GM18519 (cell line): ENCODE data around the gene FRRS1L.

ENCODE experiments used
- ATAC-seq: cut with Tn5 transposase; IDR thresholded peaks from one replicate; pipeline ENCODE4 v1.9.1; 2021; ENCODE audit warnings: mild to moderate bottlenecking, moderate library complexity; ENCODE audit not compliant: unreplicated experiment, low FRiP score

The FRRS1L gene

DNA sequence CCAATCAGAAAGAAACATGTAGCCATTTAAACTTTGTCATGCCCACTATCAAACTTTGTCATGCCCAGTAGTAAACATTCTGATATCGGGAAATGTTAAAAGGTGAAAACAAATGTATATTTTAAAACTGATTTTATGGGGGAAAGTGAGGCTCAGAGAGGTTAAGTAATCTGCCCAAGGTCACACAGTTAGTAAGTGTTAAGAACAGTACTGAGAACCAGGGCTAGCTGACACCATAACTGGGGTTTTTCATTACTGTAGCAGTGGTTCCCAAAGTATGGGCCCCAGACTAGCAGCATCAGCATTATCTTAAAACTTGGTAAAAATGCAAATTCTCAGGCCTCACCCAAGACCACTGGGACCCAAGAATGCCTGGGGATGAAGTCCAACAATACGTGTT is 9.9 kb upstream of the FRRS1L start:
- no peak for ATAC-seq

DNA sequence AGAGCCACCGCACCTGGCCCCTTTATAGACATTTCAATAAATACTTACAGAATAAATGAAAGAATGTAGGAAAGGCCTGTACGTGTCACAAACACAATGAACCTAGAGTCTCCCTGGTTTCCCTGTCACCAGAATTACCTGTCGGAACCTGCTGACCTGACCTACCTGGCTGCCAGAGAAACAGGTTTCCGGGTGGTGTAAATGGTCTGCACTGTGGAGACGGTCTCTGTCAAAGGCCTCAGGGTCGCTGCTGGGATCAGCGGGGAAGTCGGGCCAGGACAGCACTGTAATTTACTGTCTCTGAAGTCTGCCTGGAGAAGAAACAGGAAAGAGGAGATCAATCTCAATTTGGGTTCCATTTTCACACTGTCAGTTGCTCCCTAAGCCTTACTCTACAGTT is 9.3 kb upstream of the FRRS1L start:
- no peak for ATAC-seq

DNA sequence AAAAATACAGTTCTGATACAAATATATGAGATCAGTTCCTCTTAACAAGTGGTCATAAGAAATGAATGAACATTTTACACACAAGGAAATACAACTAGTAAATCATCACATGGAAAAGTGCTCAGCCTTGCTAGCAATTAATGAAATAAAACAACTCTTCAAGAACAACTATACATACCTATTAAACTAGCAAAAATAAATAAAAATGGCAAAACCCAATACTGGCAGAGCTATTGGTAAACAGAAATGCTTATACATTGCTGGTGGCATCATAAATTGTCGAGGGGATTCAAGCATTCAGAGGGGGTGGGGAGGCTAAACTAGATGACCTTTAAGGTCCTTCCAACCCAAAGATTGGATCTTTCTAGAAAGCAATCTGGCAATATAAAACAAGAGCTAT is 5.9 kb upstream of the FRRS1L start:
- no peak for ATAC-seq

DNA sequence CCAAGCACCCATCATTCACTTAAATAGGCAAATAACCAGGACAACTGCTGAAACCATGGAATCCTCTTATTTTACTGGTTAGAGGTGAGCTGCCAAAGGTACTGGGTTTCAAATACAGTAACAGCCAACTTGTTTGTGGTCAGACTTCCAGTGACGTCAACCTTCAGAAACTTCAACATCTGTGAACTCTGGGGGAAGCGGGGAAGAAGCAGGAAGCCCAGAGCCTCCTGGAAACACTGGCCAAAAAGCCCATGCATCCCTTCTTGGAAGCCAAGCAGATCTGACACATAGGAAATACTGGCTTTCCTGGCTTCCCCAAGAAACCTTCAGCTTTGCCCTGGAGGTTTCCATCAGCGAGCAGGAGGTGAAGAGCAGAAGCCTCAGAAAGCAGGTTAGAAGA is 4.9 kb upstream of the FRRS1L start:
- ATAC-seq: no peak

DNA sequence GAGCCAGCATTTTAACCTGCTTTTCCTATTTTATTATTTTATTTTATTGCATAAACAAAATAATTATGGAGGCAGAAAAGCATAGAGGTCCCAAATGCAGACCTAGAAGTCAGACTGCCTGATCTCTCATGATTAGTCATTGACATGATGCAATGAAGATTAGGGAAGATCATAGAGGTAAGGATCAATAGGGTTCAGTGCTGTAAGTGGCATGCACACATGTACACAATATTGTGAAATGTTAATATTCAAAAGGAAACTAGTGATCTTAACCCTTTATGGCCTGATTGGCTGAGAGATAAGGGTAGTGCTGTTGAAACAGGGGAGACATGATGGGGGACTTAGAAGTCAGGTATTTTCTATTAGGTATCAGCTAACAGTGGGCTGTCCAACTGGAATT is 1.1 kb upstream of the FRRS1L start:
- no peak for ATAC-seq

DNA sequence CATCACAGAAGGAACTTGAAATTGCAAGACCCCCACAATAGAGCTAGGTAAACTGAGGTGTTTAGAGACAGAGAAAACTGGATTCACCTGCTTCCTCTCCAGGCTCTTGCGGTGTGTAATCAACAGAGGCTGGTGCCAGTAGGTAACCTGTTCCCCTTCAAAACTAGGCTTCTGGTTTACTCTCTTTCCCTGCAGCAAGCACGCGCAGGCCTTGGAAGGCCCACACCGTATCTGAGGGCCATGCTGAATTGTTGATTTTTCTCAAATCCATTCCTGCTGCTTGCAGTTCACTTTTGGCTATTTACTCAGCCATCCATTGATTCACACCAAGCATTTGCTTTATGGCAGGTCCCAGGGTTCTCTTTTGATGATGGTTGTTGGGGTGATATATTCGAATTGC is 667 bp upstream of the FRRS1L start:
- ATAC-seq: no peak

DNA sequence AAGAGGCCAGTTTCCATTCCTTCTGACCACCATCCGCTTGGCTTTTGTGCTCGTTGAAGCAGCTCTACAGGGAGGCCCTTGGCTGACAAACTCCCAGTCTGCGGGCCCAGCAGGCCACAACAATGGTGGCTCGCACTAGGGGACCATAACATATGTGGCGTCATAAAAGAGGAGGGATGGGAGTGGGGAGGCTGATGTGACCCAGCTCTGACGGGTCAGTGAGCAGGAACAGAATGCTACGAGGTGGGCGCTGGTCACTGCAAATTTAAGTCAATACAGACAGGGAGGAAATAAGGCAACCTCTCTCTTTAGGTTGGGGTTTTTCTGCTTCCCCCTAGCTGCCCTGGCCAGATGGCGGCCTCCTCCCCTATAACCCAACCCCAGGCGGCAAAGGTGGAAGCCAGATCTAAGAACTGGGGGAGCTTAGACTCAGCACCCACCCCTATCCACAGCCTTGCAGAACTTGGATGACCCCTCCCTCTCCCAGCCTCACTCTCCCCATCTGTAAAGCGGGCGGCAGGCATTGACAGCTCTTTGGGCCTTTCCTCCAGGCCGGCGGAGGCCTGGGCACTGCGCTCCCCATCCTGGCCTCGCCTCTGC is 778 bp downstream of the FRRS1L start:
- no peak for ATAC-seq

DNA sequence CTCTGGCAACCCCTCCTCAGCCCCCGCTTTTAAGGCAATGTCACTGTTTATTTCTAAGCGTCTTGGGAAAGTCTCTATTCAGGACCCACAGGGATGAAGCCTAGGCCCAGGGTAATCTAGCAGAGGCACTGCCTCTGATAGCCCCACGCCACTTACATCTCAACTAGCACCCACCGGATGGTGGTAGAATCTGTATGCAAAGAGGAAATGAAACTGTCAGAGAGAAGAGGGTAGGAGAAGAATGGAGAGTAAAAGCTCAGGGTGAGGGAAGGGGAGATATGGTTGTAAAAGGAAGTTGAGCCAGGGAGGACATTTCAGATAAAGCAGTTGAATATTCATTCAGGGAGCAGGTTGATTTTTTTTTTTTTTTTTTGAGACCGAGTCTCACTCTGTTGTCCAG is 3.0 kb downstream of the FRRS1L start:
- ATAC-seq: peak; percentile 94

DNA sequence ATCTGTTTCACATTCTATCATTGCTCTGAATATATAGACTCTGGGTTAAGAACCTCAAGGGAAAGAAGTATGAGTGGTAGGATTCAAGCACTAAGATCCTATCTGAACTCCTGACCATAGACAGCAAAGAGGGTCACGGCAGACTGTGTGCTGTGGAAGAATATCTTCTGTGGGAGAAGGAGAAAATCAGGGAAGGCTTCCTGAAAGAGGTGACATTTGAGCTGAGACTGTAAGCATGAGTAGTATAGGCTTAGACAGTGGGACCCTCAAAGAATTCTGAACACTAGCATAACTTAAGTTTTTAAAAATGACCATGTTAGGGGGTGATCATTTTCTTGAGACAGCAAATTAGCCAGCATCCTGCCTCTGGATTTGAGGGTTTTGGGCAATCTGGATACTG is 3.9 kb downstream of the FRRS1L start:
- no peak for ATAC-seq

DNA sequence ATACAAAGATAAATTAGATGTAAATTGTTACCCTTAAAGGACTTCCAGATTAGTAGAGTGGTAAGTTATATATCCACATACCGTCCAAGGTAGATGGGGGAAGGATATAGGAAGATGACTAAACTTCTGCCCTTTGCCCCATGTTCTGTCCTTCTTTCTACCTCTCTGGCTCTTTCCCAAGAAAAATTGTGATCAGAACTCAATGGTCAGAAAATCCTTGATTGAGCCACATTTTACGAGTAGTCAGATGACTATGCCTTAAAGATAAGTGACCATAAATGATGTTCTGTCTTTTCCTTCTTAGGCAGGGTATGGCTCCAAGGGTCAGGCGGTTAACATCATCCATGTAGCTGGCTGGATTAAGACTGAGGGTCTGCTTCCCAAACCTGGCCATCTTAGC is 4.4 kb downstream of the FRRS1L start:
- ATAC-seq: no peak

DNA sequence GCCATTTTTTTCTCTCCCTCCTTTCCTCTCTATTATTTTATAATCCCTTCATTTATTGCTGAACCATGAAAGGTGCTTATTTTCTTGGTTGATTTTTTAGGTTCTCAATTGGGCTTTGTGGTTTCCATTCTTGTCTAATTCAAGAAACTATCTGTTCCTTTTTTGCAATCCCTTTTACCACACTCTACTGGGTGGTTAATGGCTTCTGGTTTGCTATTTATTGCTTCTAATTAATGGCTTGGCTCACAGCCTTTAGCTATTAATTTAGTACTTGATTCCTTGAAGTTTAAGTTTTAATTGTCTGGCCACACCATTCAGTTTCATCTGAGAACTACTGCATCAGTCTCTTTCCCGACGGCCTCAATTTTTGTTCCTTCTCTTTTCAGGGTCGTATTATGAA is 5.6 kb downstream of the FRRS1L start:
- ATAC-seq: no peak

DNA sequence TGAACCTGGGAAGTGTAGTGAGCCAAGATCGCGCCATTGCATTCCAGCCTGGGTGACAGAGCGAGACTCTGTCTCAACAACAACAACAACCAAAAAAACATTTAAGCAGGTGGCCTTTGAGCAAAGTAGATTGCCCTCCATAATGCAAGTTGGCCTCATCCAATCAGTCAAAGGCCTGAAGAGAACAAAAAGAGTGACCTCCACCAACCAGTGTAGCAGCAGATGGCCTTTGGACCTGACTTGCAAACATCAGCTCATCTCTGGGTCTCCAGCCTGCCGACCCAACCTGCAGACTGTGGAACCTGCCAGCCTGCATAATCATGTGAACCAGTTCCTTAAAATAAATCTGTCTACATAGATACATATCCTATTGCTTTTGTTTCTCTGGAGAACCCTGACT is 7.5 kb downstream of the FRRS1L start:
- no peak for ATAC-seq

DNA sequence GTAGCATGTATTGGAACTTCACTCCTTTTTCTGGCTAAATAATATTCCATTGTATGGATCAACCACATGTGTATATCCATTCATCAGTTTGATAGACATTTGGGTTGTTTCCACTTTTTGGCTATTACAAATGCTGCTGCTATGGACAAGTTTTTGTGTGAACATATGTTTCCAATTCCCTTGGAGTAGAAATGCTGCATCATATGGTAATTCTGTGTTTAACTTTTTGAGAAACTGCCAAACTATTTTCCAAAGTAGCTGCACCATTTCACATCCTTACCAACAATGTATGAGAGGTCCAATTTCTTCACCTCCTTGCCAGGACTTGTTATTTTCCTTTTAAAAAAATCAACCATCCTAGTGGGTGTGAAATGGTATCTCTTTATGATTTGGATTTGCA is 8.4 kb downstream of the FRRS1L start:
- no peak for ATAC-seq

DNA sequence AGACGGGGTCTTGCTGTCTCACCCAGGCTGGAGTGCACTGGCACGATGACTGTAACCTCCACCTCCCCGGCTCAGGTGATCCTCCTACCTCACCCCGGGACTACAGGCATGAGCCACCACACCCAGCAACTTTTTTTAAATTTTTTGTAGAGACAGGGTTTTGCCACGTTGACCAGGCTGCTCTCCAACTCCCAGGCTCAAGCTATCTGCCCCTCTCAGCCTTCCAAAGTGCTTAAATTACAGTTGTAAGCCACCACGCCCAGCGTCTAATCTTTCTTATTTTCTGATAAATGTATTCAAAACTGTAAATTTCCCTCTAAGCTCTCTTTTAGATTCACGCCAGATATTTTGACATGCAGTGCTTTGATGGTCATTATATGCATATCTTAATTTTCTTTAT is 10.3 kb downstream of the FRRS1L start:
- ATAC-seq: no peak

DNA sequence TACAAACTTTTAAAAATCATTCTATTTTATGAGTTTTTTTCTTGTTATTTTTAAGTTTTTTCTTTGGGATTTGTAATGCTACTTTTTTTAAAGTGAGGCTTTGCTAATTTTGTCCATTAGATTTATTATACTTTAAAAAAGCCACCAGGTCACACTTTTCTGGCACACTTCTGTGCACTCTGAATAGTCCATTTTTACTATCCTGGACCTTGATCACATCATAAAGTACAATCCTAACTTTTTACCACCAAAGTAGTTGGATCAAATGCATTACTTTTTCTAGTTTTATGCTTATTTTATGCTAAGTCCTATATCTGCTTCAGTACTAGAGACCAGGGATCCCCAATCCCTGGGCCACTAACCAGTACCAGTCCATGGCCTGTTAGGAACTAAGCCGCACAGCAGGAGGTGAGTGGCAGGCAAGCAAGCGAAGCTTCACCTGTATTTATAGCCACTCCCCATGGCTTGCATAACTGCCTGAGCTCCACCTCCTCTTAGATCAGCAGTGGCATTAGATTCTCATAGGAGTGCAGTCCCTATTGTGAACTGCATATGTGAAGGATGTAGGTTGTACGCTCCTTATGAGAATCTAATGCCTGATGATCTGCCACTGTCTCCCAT is 16.0 kb downstream of the FRRS1L start:
- no peak for ATAC-seq

DNA sequence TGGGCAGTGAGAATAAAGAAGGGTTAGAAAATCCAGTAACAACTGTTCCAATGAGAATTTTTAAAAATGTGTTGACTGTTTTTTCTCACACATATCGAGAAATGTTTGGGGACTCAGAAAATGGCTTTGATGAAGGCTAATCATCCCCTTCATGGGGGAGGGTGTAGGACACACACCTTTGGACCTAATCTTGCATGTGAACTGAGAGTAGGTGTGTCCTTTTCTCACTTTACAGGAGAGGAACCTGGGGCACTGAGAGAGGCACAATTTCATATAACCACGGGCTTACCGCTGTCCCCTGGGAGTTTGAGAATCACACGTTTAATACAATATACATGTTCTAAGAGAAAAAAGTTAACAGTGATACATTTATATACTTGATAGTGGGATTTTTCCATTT is 17.3 kb downstream of the FRRS1L start:
- ATAC-seq: no peak

DNA sequence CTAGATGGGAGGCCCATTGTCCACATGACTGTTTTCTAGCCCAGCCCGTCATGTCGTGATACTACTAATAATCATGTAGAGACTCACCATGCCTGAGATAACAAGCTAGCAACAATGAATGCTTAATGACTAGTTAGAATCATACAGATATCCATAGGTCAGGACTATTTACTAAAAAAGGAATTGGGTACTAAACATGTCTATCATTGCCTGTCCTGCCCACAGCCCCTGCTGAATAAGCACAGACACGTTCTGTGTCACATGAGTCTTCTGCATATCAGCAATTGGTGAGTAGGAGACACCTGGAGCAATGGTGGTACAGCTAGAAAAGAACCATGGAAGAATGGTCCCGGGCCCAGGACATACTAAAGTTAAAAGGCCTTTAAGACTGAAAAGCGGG is 18.0 kb downstream of the FRRS1L start:
- ATAC-seq: no peak

DNA sequence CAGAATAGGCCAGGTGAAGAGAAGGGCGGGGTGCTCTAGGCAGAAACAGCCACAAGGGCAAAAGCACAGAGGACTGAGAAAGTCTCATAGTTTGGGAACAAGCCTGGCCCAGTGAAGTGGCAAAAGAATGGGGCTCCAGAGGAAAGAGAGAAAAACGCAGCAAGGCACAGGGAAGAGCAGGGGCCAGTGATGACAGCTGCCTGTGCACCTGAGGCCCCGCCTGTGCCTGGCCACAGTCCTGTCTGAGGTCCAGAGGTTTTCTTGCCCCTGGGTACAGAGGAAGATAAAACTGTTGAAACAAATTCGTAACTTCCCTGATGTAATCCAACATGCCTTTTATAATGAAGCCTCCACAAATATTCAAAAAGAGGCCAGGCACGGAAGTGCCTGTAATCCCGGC is 22.0 kb downstream of the FRRS1L start:
- no peak for ATAC-seq

DNA sequence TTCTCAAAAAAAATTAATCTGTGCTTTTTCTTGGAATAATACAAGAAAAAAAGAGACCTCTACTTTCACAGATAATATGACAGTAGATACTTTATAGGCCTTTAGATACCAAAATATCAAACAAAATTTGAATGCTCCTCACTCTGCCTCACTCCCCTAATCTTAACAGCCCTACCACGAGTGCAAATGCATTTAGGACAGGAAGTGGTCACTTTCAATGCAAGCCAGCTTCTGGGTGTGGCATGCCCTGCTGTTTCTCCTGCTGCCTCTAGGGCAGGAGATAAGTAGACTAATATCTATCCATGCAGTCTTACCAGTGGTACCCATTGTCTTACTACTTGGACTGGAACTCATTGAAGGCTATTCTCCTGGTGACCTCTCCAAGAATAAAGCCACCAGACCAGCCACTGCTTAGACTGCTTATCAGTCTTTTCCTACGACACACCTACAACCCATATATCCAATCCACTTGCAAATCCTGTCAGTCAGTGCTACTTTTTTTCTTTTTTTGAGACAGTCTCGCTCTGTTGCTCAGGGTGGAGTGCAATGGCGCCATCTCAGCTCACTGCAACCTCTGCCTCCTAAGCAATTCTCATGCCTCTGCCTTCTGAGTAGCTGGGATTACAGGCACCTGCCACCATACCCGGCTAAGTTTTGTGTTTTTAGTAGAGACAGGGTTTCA is 23.0 kb downstream of the FRRS1L start:
- peak; percentile 99 for ATAC-seq

DNA sequence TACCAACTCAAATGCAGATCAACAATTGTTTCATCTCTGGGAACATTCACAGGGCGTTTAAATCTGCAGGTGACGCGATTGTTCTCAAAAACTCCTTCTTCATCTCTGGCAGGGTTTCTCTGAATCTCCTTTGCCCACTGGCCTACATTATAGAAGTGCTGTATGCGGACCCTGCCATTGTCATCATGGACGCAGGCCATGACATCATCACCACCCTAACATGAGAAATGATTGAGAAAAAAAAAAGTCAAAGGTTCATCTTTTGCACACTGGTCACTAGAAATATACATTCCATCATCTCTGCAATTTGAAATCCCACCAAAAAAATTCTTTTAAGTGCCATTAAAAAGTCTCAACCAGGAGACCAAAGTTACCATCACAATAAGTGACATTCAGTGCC is 25.7 kb downstream of the FRRS1L start:
- no peak for ATAC-seq

DNA sequence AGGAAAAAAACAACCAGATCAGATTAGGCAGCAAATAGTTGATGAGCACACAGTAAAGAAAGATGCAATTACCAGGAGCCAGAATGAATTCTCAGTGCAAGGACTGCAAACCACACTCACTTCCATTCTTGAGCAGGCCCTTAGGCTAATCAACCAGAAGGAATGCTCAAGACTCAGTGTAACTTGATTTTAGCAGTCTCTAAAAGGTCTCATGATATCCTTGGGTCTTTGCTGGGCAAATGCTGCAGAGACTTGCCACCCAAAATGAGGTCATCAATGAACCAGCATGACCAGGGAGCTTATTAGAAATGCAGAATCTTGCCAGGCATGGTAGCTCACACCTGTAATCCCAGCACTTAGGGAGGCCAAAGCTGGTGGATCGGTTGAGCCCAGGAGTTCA is 27.2 kb downstream of the FRRS1L start:
- ATAC-seq: no peak

DNA sequence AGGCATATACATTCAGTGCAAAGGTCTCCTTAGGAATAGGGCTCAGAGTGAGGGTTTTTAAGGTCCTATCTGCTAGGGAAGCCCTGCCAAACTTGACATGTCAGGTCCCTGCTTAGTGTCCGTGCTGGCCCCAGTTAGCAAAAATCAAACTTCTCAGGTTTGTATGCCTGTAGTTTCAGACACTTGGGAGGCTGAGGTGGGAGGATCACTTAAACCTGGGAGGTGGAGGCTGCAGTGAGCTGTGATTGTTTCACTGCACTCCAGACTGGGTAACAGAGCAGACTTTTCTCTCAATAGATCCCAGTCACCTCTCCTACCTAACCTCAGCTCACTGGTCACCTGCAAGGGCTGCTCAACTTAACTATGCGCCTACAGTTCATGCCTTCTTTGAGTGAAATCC is 28.6 kb downstream of the FRRS1L start:
- ATAC-seq: no peak
